8988T (cell line): ENCODE data around the gene DGKD.
"Not testable (repeated sequence)": the region's sequence is repeated elsewhere in the genome, so short reads cannot be mapped to it uniquely, and the experiment has no call there.

ENCODE experiments used
- DNase-seq: peaks from one replicate; pipeline ENCODE4 v3.0.0; 2011

Gene DGKD

GRCh38 chr2:233387225-233387624 is 32.9 kb downstream of the DGKD start:
- DNase-seq, result no peak

- no peak for DNase-seq
Observed at GRCh38 chr2:233387667-233388528, 33.6 kb downstream of the DGKD start.

- DNase-seq, result no peak
Observed at GRCh38 chr2:233389601-233390125, 35.4 kb downstream of the DGKD start.

- no peak for DNase-seq
Observed at GRCh38 chr2:233395687-233396086, 41.4 kb downstream of the DGKD start.

- DNase-seq, result not testable (repeated sequence)
Observed at GRCh38 chr2:233396726-233397665, 42.7 kb downstream of the DGKD start.

GRCh38 chr2:233399306-233400225 is 45.3 kb downstream of the DGKD start:
- no peak for DNase-seq

- DNase-seq, result no peak
Observed at GRCh38 chr2:233400341-233400740, 46.0 kb downstream of the DGKD start.

GRCh38 chr2:233400961-233401360 is 46.7 kb downstream of the DGKD start:
- DNase-seq, result no peak

- no peak for DNase-seq
Observed at GRCh38 chr2:233402346-233402745, 48.1 kb downstream of the DGKD start.

GRCh38 chr2:233402789-233403188 is 48.5 kb downstream of the DGKD start:
- DNase-seq, result no peak

GRCh38 chr2:233404222-233404621 is 49.9 kb downstream of the DGKD start:
- DNase-seq, result no peak

GRCh38 chr2:233406865-233407264 is 52.6 kb downstream of the DGKD start:
- DNase-seq, result no peak

- DNase-seq, result no peak
Observed at GRCh38 chr2:233407771-233408181, 53.5 kb downstream of the DGKD start.

- no peak for DNase-seq
Observed at GRCh38 chr2:233408366-233409285, 54.3 kb downstream of the DGKD start.

GRCh38 chr2:233409286-233409991 is 55.1 kb downstream of the DGKD start:
- DNase-seq, result no peak

- no peak for DNase-seq
Observed at GRCh38 chr2:233410196-233410760, 56.0 kb downstream of the DGKD start.

- DNase-seq, result no peak
Observed at GRCh38 chr2:233411162-233411561, 56.9 kb downstream of the DGKD start.

GRCh38 chr2:233412405-233412804 is 58.1 kb downstream of the DGKD start:
- no peak for DNase-seq

GRCh38 chr2:233413046-233413445 is 58.8 kb downstream of the DGKD start:
- no peak for DNase-seq
